OCI-LY3 (cell line): ENCODE measurements around the gene MLXIP.

ENCODE experiments used
- EZH2phosphoT487 ChIP-seq: fragments of 200-600 bp; shearing (Covaris generic); IDR thresholded peaks from 2 replicates; pipeline ENCODE4 v1.6.1; 2018; ENCODE audit warnings: antibody characterized with exemption, mixed run types, low read depth
- TF ChIP-seq, protein P1 (sequence below): fragments of 200-600, 300-600 bp; sonication (generic); IDR thresholded peaks from 2 replicates; pipeline ENCODE4 v1.5.1; 2014; ENCODE audit warnings: antibody characterized with exemption, low read length, low read depth

DNA sequence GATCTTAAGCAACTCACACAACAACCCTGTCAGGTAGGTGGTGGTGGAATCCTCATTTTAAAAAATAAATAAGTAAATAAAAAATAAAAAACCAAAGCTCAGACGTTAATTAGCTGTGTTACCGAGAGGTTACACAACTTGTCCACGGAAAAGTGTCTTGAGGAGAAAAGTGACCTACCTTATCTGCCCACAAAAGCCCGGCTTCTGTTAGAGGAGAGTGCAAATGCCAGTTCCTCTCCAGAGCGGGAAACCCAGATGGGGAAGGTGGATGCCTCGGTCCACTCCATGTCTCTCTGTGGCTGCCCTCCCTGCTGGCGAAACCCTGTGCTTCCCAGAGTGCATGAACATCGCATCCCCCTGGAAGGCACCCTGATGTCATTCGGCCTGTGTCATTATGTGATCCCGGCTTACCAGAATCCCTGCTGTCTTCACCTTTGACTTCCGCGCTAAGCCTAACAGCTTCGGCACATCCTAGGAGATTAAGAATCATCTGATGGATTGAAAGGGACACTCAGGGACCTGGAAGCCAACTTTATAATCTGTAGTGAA is 6.4 kb downstream of the MLXIP start:
- TF ChIP-seq, protein P1, sequence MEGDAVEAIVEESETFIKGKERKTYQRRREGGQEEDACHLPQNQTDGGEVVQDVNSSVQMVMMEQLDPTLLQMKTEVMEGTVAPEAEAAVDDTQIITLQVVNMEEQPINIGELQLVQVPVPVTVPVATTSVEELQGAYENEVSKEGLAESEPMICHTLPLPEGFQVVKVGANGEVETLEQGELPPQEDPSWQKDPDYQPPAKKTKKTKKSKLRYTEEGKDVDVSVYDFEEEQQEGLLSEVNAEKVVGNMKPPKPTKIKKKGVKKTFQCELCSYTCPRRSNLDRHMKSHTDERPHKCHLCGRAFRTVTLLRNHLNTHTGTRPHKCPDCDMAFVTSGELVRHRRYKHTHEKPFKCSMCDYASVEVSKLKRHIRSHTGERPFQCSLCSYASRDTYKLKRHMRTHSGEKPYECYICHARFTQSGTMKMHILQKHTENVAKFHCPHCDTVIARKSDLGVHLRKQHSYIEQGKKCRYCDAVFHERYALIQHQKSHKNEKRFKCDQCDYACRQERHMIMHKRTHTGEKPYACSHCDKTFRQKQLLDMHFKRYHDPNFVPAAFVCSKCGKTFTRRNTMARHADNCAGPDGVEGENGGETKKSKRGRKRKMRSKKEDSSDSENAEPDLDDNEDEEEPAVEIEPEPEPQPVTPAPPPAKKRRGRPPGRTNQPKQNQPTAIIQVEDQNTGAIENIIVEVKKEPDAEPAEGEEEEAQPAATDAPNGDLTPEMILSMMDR: no peak
- no peak for TF ChIP-seq EZH2phosphoT487
